ENCODE data around the gene CCDC160. TPM values are rescaled to one million over a fixed set of nuclear protein-coding genes. Genes with fewer than 3 reads are reported as not detected.

Gene CCDC160
- total and polyA plus RNA-seq, 2 of the 8 experiments (the other 6 are each of a cell fraction or from before 2014, with no cell fraction given): 0.92 to 2.6 TPM

DNA sequence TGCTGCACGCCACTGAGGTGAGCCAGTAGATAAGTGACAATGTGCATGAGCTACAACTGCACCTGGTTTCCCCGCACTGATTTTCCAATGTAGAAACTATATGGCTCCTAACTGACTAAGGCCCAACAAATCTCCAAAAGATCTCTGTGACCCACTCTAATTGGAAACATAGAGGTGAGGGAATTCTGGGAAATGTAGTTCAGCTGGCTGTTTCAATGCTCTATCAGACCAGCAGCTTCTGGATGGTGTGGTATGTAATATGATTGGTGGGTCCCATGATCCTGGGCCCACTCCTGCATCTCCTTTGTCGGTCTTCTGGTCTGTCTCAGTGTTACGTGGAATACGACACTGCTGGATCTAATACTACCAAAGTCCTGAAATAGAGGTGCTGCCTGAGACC, 18.6 kb downstream of the CCDC160 start:
- H4K5ac ChIP-seq (ENCODE audit: insufficient read length, low read depth, low read length): no peak overlapping the region
- no peak overlapping the region for H3K27ac ChIP-seq (ENCODE audit: low read depth, low read length)
- no peak overlapping the region for H2BK120ac ChIP-seq (replicated peaks; ENCODE audit: low read depth, low read length)
- no peak overlapping the region for H4K8ac ChIP-seq (ENCODE audit: extremely low read depth, insufficient read depth, low read length)
- no peaks in the 10 kb centered on the region for H3K36me3 ChIP-seq (ENCODE audit: control insufficient read depth in 2 of 4, insufficient read depth in 4 of 4, low read length in 3 of 4)
- H2BK15ac ChIP-seq (ENCODE audit: low read length): no peak overlapping the region
- H4K91ac ChIP-seq (replicated peaks; ENCODE audit: insufficient read length, low read length): no peak overlapping the region
- H3K9me3 ChIP-seq (ENCODE audit: insufficient read depth in 2 of 2, low read depth in 1 of 2, low read length in 1 of 2): no peaks in the 10 kb centered on the region
- no peaks in the 10 kb centered on the region for H3K79me2 ChIP-seq (ENCODE audit: control insufficient read depth in 1 of 2, insufficient read depth in 2 of 2, low read length in 2 of 2)
- no peak overlapping the region for H3K4me3 ChIP-seq (ENCODE audit: extremely low read depth in 1 of 4, insufficient read depth in 2 of 4, low read depth in 3 of 4, low read length in 4 of 4)
- CTCF ChIA-PET (ENCODE audit: partially characterized antibody): interaction anchor here (0.5 to 3.4 kb wide), 7 partner anchors 39 to 229 kb away, joined by 3 to 12 read pairs (median 3); no protein-coding TSS in a partner anchor
- H3K4me1 ChIP-seq (replicated peaks in 1 of 4; ENCODE audit: control insufficient read depth in 3 of 4, insufficient read depth in 4 of 4, low read length in 3 of 4): no peaks in the 10 kb centered on the region; a peak in 1 of 7 replicates
- no peak overlapping the region for H3K14ac ChIP-seq (ENCODE audit: insufficient read length)
- no peaks in the 10 kb centered on the region for H3K27me3 ChIP-seq (replicated peaks in 1 of 4; ENCODE audit: control insufficient read depth in 3 of 4, extremely low read depth in 1 of 4, insufficient read depth in 3 of 4, low read length in 3 of 4)
- H2AFZ ChIP-seq (ENCODE audit: low read length): no peak overlapping the region
- 96% methylated on average over 5 of the region's 5 CpGs; no CpG with 5 or more reads in 1 of the 2 experiments for WGBS, 2 experiments (ENCODE audit: extremely low coverage in 1 of 2, insufficient coverage in 1 of 2, insufficient read length in 1 of 2, insufficient replicate concordance in 2 of 2, low coverage in 1 of 2, low lambda C conversion rate in 2 of 2, missing lambda C conversion rate in 1 of 2)
- no peak overlapping the region for H2BK20ac ChIP-seq (ENCODE audit: low read length)
- POLR2A ChIA-PET (ENCODE audit: partially characterized antibody): interaction anchor here (2.4 kb wide), 1 partner anchor 81 kb away, joined by 6 read pairs; no protein-coding TSS in a partner anchor
- H3K18ac ChIP-seq (ENCODE audit: extremely low read depth, low read length): no peak overlapping the region
- no peaks in the 10 kb centered on the region for H3K79me1 ChIP-seq (ENCODE audit: low read depth, low read length)
- H3K4ac ChIP-seq (replicated peaks; ENCODE audit: insufficient read length, low read depth, low read length): no peak overlapping the region
- no peak overlapping the region for H2BK5ac ChIP-seq (ENCODE audit: low read depth, low read length)
- H2BK12ac ChIP-seq (ENCODE audit: low read depth, low read length): no peak overlapping the region
- H4K20me1 ChIP-seq (replicated peaks in 1 of 2; ENCODE audit: control insufficient read depth in 1 of 2, insufficient read depth in 2 of 2, low read length in 2 of 2): no peaks in the 10 kb centered on the region
- no peak overlapping the region for H3K4me2 ChIP-seq (ENCODE audit: insufficient read depth in 1 of 2, low read depth in 2 of 2, low read length in 2 of 2)
- no peak overlapping the region for H3K56ac ChIP-seq (replicated peaks; ENCODE audit: insufficient read length, low read depth, low read length)
- no peak overlapping the region for H3K23ac ChIP-seq (ENCODE audit: insufficient read length)
- H3K23me2 ChIP-seq (ENCODE audit: low read depth, low read length): no peaks in the 10 kb centered on the region
- H2AK5ac ChIP-seq (ENCODE audit: low read depth, low read length): no peak overlapping the region
- no peak overlapping the region for H3K9ac ChIP-seq (replicated peaks in 1 of 4; ENCODE audit: extremely low read depth in 1 of 4, low read depth in 3 of 4, low read length in 3 of 4)
- FAIRE-seq (no peak), DNase-seq (ENCODE audit: low read depth in 1 of 2, low spot score in 2 of 2) (no peak)
- TF ChIP-seq TCF12 (IDR thresholded peaks at IDR 0.05; ENCODE audit: low read depth, low read length): no peak
- TF ChIP-seq RAD21 (IDR thresholded peaks at IDR 0.05 in 1 of 2, conservative IDR thresholded peaks at IDR 0.05 in 1 of 2; ENCODE audit: low read depth in 2 of 2, low read length in 2 of 2): no peak
- TF ChIP-seq POLR2AphosphoS5 (IDR thresholded peaks at IDR 0.05; ENCODE audit: low read depth, low read length): no peak
- no peak for TF ChIP-seq SP4 (IDR thresholded peaks at IDR 0.05; ENCODE audit: low read length)
- no peak for TF ChIP-seq RBBP5 (IDR thresholded peaks at IDR 0.05; ENCODE audit: borderline replicate concordance, low read depth, low read length)
- no peak for TF ChIP-seq SAP30 (IDR thresholded peaks at IDR 0.05; ENCODE audit: insufficient read depth, insufficient replicate concordance, low read length)
- TF ChIP-seq KDM1A (IDR thresholded peaks at IDR 0.05; ENCODE audit: borderline replicate concordance, low read length): no peak
- TF ChIP-seq MAFK (IDR thresholded peaks at IDR 0.05; ENCODE audit: low read depth, low read length): no peak
- TF ChIP-seq SUZ12 (IDR thresholded peaks at IDR 0.05; ENCODE audit: low read length): no peak
- TF ChIP-seq, protein P1, sequence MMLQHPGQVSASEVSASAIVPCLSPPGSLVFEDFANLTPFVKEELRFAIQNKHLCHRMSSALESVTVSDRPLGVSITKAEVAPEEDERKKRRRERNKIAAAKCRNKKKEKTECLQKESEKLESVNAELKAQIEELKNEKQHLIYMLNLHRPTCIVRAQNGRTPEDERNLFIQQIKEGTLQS (IDR thresholded peaks at IDR 0.05; ENCODE audit: insufficient read depth, low read depth, low read length): no peak
- no peak for TF ChIP-seq CEBPB (IDR thresholded peaks at IDR 0.05; ENCODE audit: low read depth, low read length)
- no peak for TF ChIP-seq NANOG (IDR thresholded peaks at IDR 0.05; ENCODE audit: insufficient read depth, low read depth, low read length, poor library complexity, severe bottlenecking)

Data from H1 (cell line).